ENCODE data around the gene LSMEM2. TPM values are rescaled to one million over a fixed set of nuclear protein-coding genes. Genes with fewer than 3 reads are reported as not detected.

The LSMEM2 gene
- total and polyA plus RNA-seq, 2 of the 8 experiments (the other 6 are each of a cell fraction or from before 2014, with no cell fraction given) = 0.58 to 0.68 TPM

DNA sequence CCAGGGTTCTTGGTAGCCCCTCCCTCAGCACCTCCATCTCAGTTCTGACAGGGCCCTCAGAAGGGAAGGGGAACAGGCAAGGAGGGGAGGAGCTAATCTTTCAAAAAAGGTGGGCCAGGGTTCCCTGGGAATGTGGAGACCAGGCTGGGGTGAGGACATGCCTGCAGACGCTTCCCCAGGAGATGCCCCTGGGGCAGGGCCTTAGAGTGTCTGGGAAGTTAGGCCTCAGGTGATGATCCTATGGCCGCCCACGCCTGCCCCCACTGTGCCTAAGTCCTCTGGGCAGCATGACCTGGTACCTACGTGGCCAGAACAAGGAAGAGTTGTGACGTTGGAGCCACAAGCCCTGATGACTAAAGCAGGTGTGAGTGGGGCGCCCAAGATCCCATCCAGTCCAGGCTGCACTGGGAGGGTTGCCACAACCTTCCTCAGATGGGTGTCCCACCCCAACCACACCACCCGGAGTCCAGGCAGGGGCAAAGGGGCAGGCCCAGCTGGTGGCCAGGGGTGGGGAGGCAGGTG is 13.9 kb upstream of the LSMEM2 start:
- Histone ChIP-seq H4K91ac (replicated peaks; ENCODE audit: insufficient read length, low read length) (peak overlapping the region; percentile 38), H3K4me2 (ENCODE audit: insufficient read depth in 1 of 2, low read depth in 2 of 2, low read length in 2 of 2) (peak overlapping the region; percentile 46 to 58; a peak in 3 of 4 replicates), H2BK12ac (ENCODE audit: low read depth, low read length) (peak overlapping the region; percentile 91), H3K79me1 (ENCODE audit: low read depth, low read length) (no peaks in the 10 kb centered on the region), H3K27ac (ENCODE audit: low read depth, low read length) (peak overlapping the region; percentile 71), H3K4me1 (replicated peaks in 1 of 4; ENCODE audit: control insufficient read depth in 3 of 4, insufficient read depth in 4 of 4, low read length in 3 of 4) (peaks cover 0 to 58% (median 45%) of the 10 kb centered on the region in 4 experiments; a peak in 6 of 7 replicates), H3K79me2 (ENCODE audit: control insufficient read depth in 1 of 2, insufficient read depth in 2 of 2, low read length in 2 of 2) (no peaks in the 10 kb centered on the region), H3K9me3 (ENCODE audit: insufficient read depth in 2 of 2, low read depth in 1 of 2, low read length in 1 of 2) (no peaks in the 10 kb centered on the region), H2BK20ac (ENCODE audit: low read length) (peak overlapping the region; percentile 95; the same call in 1 of the 2 replicates), H2BK5ac (ENCODE audit: low read depth, low read length) (peak overlapping the region; percentile 86), H3K23me2 (ENCODE audit: low read depth, low read length) (peaks cover 4% of the 10 kb centered on the region; the same call in 1 of the 2 replicates), H2BK15ac (ENCODE audit: low read length) (peak overlapping the region; percentile 95; the same call in 1 of the 2 replicates), H3K36me3 (ENCODE audit: control insufficient read depth in 2 of 4, insufficient read depth in 4 of 4, low read length in 3 of 4) (no peaks in the 10 kb centered on the region), H3K56ac (replicated peaks; ENCODE audit: insufficient read length, low read depth, low read length) (no peak overlapping the region), H4K5ac (ENCODE audit: insufficient read length, low read depth, low read length) (peak overlapping the region; percentile 74), H2AK5ac (ENCODE audit: low read depth, low read length) (peak overlapping the region; percentile 29), H3K14ac (ENCODE audit: insufficient read length) (no peak overlapping the region), H3K27me3 (replicated peaks in 1 of 4; ENCODE audit: control insufficient read depth in 3 of 4, extremely low read depth in 1 of 4, insufficient read depth in 3 of 4, low read length in 3 of 4) (no peaks in the 10 kb centered on the region; a peak in 2 of 7 replicates), H2AFZ (ENCODE audit: low read length) (no peak overlapping the region), H3K23ac (ENCODE audit: insufficient read length) (no peak overlapping the region), H3K4ac (replicated peaks; ENCODE audit: insufficient read length, low read depth, low read length) (peak overlapping the region; percentile 16), H2BK120ac (replicated peaks; ENCODE audit: low read depth, low read length) (no peak overlapping the region), H3K18ac (ENCODE audit: extremely low read depth, low read length) (peak overlapping the region; percentile 86), H3K4me3 (ENCODE audit: extremely low read depth in 1 of 4, insufficient read depth in 2 of 4, low read depth in 3 of 4, low read length in 4 of 4) (peak overlapping the region in 1 of 4 experiments; percentile 2; a peak in 1 of 8 replicates), H4K8ac (ENCODE audit: extremely low read depth, insufficient read depth, low read length) (peak overlapping the region; percentile 82; the same call in 1 of the 2 replicates), H3K9ac (replicated peaks in 1 of 4; ENCODE audit: extremely low read depth in 1 of 4, low read depth in 3 of 4, low read length in 3 of 4) (peak overlapping the region in 1 of 4 experiments; percentile 17; a peak in 1 of 7 replicates), H4K20me1 (replicated peaks in 1 of 2; ENCODE audit: control insufficient read depth in 1 of 2, insufficient read depth in 2 of 2, low read length in 2 of 2) (peaks cover 0 to 1% of the 10 kb centered on the region in 2 experiments)
- no peak for FAIRE-seq
- POLR2A ChIA-PET (ENCODE audit: partially characterized antibody) = interaction anchor here (0.8 to 3.5 kb wide), 22 partner anchors 11 to 384 kb away, joined by 3 to 19 read pairs (median 5); partner anchors contain the start of genes GNAI2, HYAL2, HYAL3 and LSMEM2
- 63% methylated on average over 7 of the region's 7 CpGs; no CpG with 5 or more reads in 1 of the 2 experiments for WGBS, 2 experiments (ENCODE audit: extremely low coverage in 1 of 2, insufficient coverage in 1 of 2, insufficient read length in 1 of 2, insufficient replicate concordance in 2 of 2, low coverage in 1 of 2, low lambda C conversion rate in 2 of 2, missing lambda C conversion rate in 1 of 2)
- no peak for DNase-seq (ENCODE audit: low read depth in 1 of 2, low spot score in 2 of 2)
- TF ChIP-seq POU5F1 (IDR thresholded peaks at IDR 0.05; ENCODE audit: low read depth, low read length) (no peak), SP1 (IDR thresholded peaks at IDR 0.05; ENCODE audit: low read depth, low read length) (peak; percentile 1; the same call in 1 of the 2 replicates)
- TF ChIP-seq, protein P1, sequence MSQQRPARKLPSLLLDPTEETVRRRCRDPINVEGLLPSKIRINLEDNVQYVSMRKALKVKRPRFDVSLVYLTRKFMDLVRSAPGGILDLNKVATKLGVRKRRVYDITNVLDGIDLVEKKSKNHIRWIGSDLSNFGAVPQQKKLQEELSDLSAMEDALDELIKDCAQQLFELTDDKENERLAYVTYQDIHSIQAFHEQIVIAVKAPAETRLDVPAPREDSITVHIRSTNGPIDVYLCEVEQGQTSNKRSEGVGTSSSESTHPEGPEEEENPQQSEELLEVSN (IDR thresholded peaks at IDR 0.05) = 0 out of 2 replicates have a peak, but pooled peaks have one; percentile 20
- CTCF ChIA-PET (ENCODE audit: partially characterized antibody) = interaction anchor here (0.8 to 53.5 kb wide), 12 partner anchors 9 to 77 kb away, joined by 3 to 2149 read pairs (median 10); partner anchors contain the start of genes GNAI2, GNAT1, HYAL2 and LSMEM2
